Liver (tissue), 9 donors: Measurements from ENCODE around the gene NDUFB2. TPM values are rescaled to one million over a fixed set of nuclear protein-coding genes. Genes with fewer than 3 reads are reported as not detected.
A peak's percentile ranks its signal among the peaks of the same experiment; 100 is the strongest.

Experiments used
- DNase-seq: peaks from one replicate; pipeline ENCODE4 v3.0.0-alpha.2; 2017; ENCODE audit warnings: low spot score
- H3K27ac ChIP-seq, 2 donors: one replicate each; pipeline ENCODE4 v1.7.0; 2013; ENCODE audit warnings: inconsistent platforms in 2 of 2, low read length in 2 of 2, control low read depth in 1 of 2, low read depth in 1 of 2, mild to moderate bottlenecking in 1 of 2
- H3K27me3 ChIP-seq, 4 donors: one replicate each; pipeline versions ENCODE4 v1.6.1 to v1.7.0; 2013; ENCODE audit warnings: low read length in 3 of 4, inconsistent platforms in 1 of 4, mild to moderate bottlenecking in 1 of 4, moderate library complexity in 1 of 4; ENCODE audit not compliant: control insufficient read depth in 4 of 4, insufficient read depth in 4 of 4
- H3K36me3 ChIP-seq, 4 donors: one replicate each; pipeline versions ENCODE4 v1.6.1 to v1.7.0; 2013; ENCODE audit warnings: low read length in 3 of 4, mild to moderate bottlenecking in 3 of 4, low read depth in 1 of 4, moderate library complexity in 1 of 4; ENCODE audit not compliant: control insufficient read depth in 4 of 4, insufficient read depth in 3 of 4
- H3K4me1 ChIP-seq, 4 donors: one replicate each; pipeline versions ENCODE4 v1.6.1 to v1.7.0; 2013; ENCODE audit warnings: low read length in 3 of 4, mild to moderate bottlenecking in 3 of 4, moderate library complexity in 1 of 4; ENCODE audit not compliant: control insufficient read depth in 4 of 4, insufficient read depth in 4 of 4
- H3K4me3 ChIP-seq, 3 donors: one replicate each; pipeline versions ENCODE4 v1.6.1 to v1.7.0; 2013; ENCODE audit warnings: low read length in 3 of 3, control low read depth in 1 of 3, low read depth in 1 of 3, mild to moderate bottlenecking in 1 of 3
- H3K9ac ChIP-seq, 2 donors: one replicate each; pipeline ENCODE4 v1.7.0; 2013; ENCODE audit warnings: low read length in 2 of 2, mild to moderate bottlenecking in 2 of 2, moderate library complexity in 2 of 2, control low read depth in 1 of 2, low read depth in 1 of 2
- H3K9me3 ChIP-seq, 4 donors: one replicate each; pipeline versions ENCODE4 v1.6.1 to v1.7.0; 2013; ENCODE audit warnings: low read length in 3 of 4; ENCODE audit not compliant: control insufficient read depth in 4 of 4
- EGR1 ChIP-seq, 2 donors: IDR thresholded peaks; 2 replicates each; pipeline ENCODE4 v1.6.1; 2016 to 2018; ENCODE audit warnings: antibody characterized with exemption in 2 of 2, low read depth in 2 of 2
- FOXA1 ChIP-seq: IDR thresholded peaks from 2 replicates; pipeline ENCODE4 v1.6.1; 2016; ENCODE audit warnings: antibody characterized with exemption
- FOXA2 ChIP-seq: IDR thresholded peaks from 2 replicates; pipeline ENCODE4 v1.6.1; 2016; ENCODE audit warnings: antibody characterized with exemption
- GABPA ChIP-seq, 2 donors: IDR thresholded peaks in 1 of 2; conservative IDR thresholded peaks in 1 of 2; 2 replicates each; pipeline ENCODE4 v1.6.1; 2016; ENCODE audit warnings: antibody characterized with exemption in 2 of 2, mild to moderate bottlenecking in 1 of 2, moderate library complexity in 1 of 2
- HNF4A ChIP-seq, 2 donors: conservative IDR thresholded peaks; 2 replicates each; pipeline ENCODE4 v1.6.1; 2016; ENCODE audit warnings: antibody characterized with exemption in 2 of 2, mild to moderate bottlenecking in 2 of 2
- HNF4G ChIP-seq: IDR thresholded peaks from 2 replicates; pipeline ENCODE4 v1.6.1; 2016; ENCODE audit warnings: antibody characterized with exemption
- JUND ChIP-seq, 2 donors: IDR thresholded peaks; 2 replicates each; pipeline ENCODE4 v1.6.1; 2016; ENCODE audit warnings: antibody characterized with exemption in 2 of 2
- NR2F2 ChIP-seq: IDR thresholded peaks from 2 replicates; pipeline ENCODE4 v1.6.1; 2016; ENCODE audit warnings: antibody characterized with exemption
- RAD21 ChIP-seq, 2 donors: IDR thresholded peaks; 2 replicates each; pipeline ENCODE4 v1.6.1; 2016; ENCODE audit warnings: antibody characterized with exemption in 2 of 2, mild to moderate bottlenecking in 2 of 2
- RXRA ChIP-seq, 2 donors: IDR thresholded peaks; 2 replicates each; pipeline ENCODE4 v1.6.1; 2017 to 2018; ENCODE audit warnings: antibody characterized with exemption in 2 of 2, mild to moderate bottlenecking in 1 of 2
- SP1 ChIP-seq: IDR thresholded peaks from 2 replicates; pipeline ENCODE4 v1.6.1; 2018; ENCODE audit warnings: antibody characterized with exemption, mild to moderate bottlenecking
- TAF1 ChIP-seq: conservative IDR thresholded peaks from 2 replicates; pipeline ENCODE4 v1.6.1; 2016; ENCODE audit warnings: antibody characterized with exemption, mild to moderate bottlenecking
- YY1 ChIP-seq: IDR thresholded peaks from 2 replicates; pipeline ENCODE4 v1.6.1; 2016; ENCODE audit warnings: antibody characterized with exemption, mild to moderate bottlenecking
- WGBS: extraction: QIAGEN DNeasy Blood & Tissue Kit; methylation state at CpG from one replicate; pipeline ENCODE4 v1.1.7; 2013; 5-methylcytosine and 5-hydroxymethylcytosine counted together
- polyA plus RNA-seq, 2 donors: library from polyadenylated mRNA; stranded (reverse) in 1 of 2; unstranded in 1 of 2; fragments of 200-250 nt in 1 of 2; fragments of >200 nt in 1 of 2; fragmentation: Nextera tagmentation in 1 of 2; extraction: Ambion mirVana in 1 of 2; gene quantifications; one replicate each; pipeline versions ENCODE4 v1.2.1 to v1.2.3, GENCODE V29; 2013 to 2015
- total RNA-seq, 2 donors: library from RNA; depleted of rRNA; stranded (reverse); fragments of >200 nt; gene quantifications; one replicate each; pipeline ENCODE4 v1.2.3, GENCODE V29; 2014
- TF ChIP-seq, protein P1 (sequence below): fragments of 150-350 bp; IDR thresholded peaks from 2 replicates; pipeline ENCODE4 v1.5.1; 2017; ENCODE audit warnings: improper control_type of control experiment, low read depth, low read length; ENCODE audit not compliant: missing input control
- TF ChIP-seq, protein P2 (sequence below): IDR thresholded peaks from 2 replicates; pipeline ENCODE4 v1.6.1; 2016; ENCODE audit warnings: antibody characterized with exemption
- TF ChIP-seq, protein P3 (sequence below): IDR thresholded peaks from 2 replicates; pipeline ENCODE4 v1.6.1; 2016; ENCODE audit warnings: antibody characterized with exemption
- TF ChIP-seq, protein P4 (sequence below): IDR thresholded peaks from 2 replicates; pipeline ENCODE4 v1.6.1; 2016; ENCODE audit warnings: antibody characterized with exemption, mild to moderate bottlenecking
- TF ChIP-seq, protein P5 (sequence below): IDR thresholded peaks from 2 replicates; pipeline ENCODE4 v1.6.1; 2016; ENCODE audit warnings: antibody characterized with exemption
- donor health status: healthy.
- donor health status: healthy.
- donor health status: healthy.
- donor health status: healthy.
- donor health status: healthy.

The NDUFB2 gene
- total and polyA plus RNA-seq, 4 donors, result 60.4 to 435 (median 150) TPM

DNA sequence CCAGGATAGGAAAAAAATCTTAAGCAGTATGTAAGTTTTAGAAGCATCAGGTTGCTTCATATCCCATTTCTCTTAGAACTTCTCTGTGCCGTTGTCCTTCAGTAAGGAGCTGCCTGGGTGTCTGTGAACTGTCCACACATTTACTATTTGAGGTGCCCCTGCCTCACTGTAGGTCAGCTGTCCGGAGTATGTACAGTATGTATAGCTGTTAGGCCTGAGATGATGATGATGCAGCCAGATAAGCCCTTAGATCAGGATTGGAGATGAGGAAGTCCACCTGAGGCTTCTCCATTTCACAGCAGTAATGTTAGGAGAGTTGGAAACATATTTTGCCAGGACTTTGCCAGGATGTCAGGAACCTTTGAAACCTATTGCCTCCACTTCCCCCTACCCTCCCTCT, 7.7 kb downstream of the NDUFB2 start:
- no peaks in the 10 kb centered on the region for H3K27me3 ChIP-seq
- no peak for DNase-seq
- no peaks in the 10 kb centered on the region for H3K9me3 ChIP-seq
- 96% methylated on average over 2 of the region's 2 CpGs for WGBS
- TF ChIP-seq RXRA (IDR thresholded peaks at IDR 0.05) (no peak), NR2F2 (no peak), EGR1 (IDR thresholded peaks at IDR 0.05; ENCODE audit: low read depth in 2 of 2) (no peak)
- TF ChIP-seq, protein P1, sequence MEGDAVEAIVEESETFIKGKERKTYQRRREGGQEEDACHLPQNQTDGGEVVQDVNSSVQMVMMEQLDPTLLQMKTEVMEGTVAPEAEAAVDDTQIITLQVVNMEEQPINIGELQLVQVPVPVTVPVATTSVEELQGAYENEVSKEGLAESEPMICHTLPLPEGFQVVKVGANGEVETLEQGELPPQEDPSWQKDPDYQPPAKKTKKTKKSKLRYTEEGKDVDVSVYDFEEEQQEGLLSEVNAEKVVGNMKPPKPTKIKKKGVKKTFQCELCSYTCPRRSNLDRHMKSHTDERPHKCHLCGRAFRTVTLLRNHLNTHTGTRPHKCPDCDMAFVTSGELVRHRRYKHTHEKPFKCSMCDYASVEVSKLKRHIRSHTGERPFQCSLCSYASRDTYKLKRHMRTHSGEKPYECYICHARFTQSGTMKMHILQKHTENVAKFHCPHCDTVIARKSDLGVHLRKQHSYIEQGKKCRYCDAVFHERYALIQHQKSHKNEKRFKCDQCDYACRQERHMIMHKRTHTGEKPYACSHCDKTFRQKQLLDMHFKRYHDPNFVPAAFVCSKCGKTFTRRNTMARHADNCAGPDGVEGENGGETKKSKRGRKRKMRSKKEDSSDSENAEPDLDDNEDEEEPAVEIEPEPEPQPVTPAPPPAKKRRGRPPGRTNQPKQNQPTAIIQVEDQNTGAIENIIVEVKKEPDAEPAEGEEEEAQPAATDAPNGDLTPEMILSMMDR, result no peak
- TF ChIP-seq, protein P2, sequence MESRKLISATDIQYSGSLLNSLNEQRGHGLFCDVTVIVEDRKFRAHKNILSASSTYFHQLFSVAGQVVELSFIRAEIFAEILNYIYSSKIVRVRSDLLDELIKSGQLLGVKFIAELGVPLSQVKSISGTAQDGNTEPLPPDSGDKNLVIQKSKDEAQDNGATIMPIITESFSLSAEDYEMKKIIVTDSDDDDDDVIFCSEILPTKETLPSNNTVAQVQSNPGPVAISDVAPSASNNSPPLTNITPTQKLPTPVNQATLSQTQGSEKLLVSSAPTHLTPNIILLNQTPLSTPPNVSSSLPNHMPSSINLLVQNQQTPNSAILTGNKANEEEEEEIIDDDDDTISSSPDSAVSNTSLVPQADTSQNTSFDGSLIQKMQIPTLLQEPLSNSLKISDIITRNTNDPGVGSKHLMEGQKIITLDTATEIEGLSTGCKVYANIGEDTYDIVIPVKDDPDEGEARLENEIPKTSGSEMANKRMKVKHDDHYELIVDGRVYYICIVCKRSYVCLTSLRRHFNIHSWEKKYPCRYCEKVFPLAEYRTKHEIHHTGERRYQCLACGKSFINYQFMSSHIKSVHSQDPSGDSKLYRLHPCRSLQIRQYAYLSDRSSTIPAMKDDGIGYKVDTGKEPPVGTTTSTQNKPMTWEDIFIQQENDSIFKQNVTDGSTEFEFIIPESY, result no peak
- peaks cover 0 to 7% (median 2%) of the 10 kb centered on the region in 4 donors for H3K4me1 ChIP-seq
- peaks cover 3 to 25% (median 12%) of the 10 kb centered on the region in 4 donors for H3K36me3 ChIP-seq
- no peak overlapping the region for H3K4me3 ChIP-seq
- no peak overlapping the region for H3K27ac ChIP-seq
- H3K9ac ChIP-seq, result no peak overlapping the region

DNA sequence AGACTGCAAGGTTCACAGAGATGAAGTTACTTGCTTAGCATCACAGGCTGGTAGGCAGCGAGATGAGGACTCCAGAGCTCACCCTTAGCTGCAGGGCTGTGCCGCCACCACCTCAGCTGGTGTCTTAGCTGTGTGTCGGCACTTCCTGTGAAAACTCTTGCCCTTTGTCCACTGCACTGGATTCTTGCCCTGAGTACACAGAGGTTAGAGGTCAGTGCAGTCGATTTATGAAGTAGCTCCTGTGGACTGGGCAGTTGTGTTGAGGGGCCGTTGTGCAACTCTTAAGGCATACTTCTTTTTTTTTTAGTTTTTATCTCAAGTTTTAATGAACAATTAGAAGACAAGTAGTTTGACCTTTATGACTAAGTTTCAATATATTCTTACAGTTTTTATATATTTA, 10.6 kb downstream of the NDUFB2 start:
- Histone ChIP-seq H3K27ac (no peak overlapping the region), H3K9ac (no peak overlapping the region), H3K4me1 (peaks cover 0 to 4% (median 2%) of the 10 kb centered on the region in 4 donors), H3K9me3 (no peaks in the 10 kb centered on the region), H3K36me3 (peaks cover 3 to 25% (median 12%) of the 10 kb centered on the region in 4 donors), H3K4me3 (no peak overlapping the region), H3K27me3 (no peaks in the 10 kb centered on the region)
- no peak for DNase-seq
- WGBS, result 54% methylated on average over 5 of the region's 5 CpGs
- TF ChIP-seq RXRA (IDR thresholded peaks at IDR 0.05), result peak; percentile 50 to 71
- TF ChIP-seq, protein P3, sequence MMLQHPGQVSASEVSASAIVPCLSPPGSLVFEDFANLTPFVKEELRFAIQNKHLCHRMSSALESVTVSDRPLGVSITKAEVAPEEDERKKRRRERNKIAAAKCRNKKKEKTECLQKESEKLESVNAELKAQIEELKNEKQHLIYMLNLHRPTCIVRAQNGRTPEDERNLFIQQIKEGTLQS, result no peak
- TF ChIP-seq, protein P4, sequence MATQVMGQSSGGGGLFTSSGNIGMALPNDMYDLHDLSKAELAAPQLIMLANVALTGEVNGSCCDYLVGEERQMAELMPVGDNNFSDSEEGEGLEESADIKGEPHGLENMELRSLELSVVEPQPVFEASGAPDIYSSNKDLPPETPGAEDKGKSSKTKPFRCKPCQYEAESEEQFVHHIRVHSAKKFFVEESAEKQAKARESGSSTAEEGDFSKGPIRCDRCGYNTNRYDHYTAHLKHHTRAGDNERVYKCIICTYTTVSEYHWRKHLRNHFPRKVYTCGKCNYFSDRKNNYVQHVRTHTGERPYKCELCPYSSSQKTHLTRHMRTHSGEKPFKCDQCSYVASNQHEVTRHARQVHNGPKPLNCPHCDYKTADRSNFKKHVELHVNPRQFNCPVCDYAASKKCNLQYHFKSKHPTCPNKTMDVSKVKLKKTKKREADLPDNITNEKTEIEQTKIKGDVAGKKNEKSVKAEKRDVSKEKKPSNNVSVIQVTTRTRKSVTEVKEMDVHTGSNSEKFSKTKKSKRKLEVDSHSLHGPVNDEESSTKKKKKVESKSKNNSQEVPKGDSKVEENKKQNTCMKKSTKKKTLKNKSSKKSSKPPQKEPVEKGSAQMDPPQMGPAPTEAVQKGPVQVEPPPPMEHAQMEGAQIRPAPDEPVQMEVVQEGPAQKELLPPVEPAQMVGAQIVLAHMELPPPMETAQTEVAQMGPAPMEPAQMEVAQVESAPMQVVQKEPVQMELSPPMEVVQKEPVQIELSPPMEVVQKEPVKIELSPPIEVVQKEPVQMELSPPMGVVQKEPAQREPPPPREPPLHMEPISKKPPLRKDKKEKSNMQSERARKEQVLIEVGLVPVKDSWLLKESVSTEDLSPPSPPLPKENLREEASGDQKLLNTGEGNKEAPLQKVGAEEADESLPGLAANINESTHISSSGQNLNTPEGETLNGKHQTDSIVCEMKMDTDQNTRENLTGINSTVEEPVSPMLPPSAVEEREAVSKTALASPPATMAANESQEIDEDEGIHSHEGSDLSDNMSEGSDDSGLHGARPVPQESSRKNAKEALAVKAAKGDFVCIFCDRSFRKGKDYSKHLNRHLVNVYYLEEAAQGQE, result no peak
- TF ChIP-seq, protein P1, result no peak
- no peak for TF ChIP-seq YY1
- no peak for TF ChIP-seq EGR1 (IDR thresholded peaks at IDR 0.05; ENCODE audit: low read depth in 2 of 2)
- TF ChIP-seq FOXA1, result no peak
- TF ChIP-seq TAF1, result no peak
- peak; percentile 75 for TF ChIP-seq NR2F2
- TF ChIP-seq SP1, result peak; percentile 45
- TF ChIP-seq HNF4G, result peak; percentile 86
- TF ChIP-seq, protein P5, sequence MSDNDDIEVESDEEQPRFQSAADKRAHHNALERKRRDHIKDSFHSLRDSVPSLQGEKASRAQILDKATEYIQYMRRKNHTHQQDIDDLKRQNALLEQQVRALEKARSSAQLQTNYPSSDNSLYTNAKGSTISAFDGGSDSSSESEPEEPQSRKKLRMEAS, result no peak
- TF ChIP-seq, protein P2, result no peak
- no peak for TF ChIP-seq FOXA2
- no peak for TF ChIP-seq RAD21 (IDR thresholded peaks at IDR 0.05)
- TF ChIP-seq JUND (IDR thresholded peaks at IDR 0.05), result no peak
- peak; percentile 91 to 99 for TF ChIP-seq HNF4A (conservative IDR thresholded peaks at IDR 0.05)
- TF ChIP-seq GABPA (IDR thresholded peaks at IDR 0.05 in 1 of 2, conservative IDR thresholded peaks at IDR 0.05 in 1 of 2), result no peak
